ENCODE data around the gene G6PC3.
"Not testable (repeated sequence)": the region's sequence is repeated elsewhere in the genome, so short reads cannot be mapped to it uniquely, and the experiment has no call there.

Gene G6PC3

GRCh38 chr17:44105941-44106340 lies 35.4 kb downstream of the G6PC3 start:
- DNase-seq (ENCODE audit: low read depth in 2 of 2): no peak

- DNase-seq (ENCODE audit: low read depth in 2 of 2): no peak
Measured at GRCh38 chr17:44106801-44107200, 36.3 kb downstream of the G6PC3 start.

GRCh38 chr17:44108440-44109311 lies 38.1 kb downstream of the G6PC3 start:
- peak; percentile 58 to 64 for DNase-seq (ENCODE audit: low read depth in 2 of 2)

- no peak for DNase-seq (ENCODE audit: low read depth in 2 of 2)
Measured at GRCh38 chr17:44109312-44109630, 38.7 kb downstream of the G6PC3 start.

GRCh38 chr17:44110011-44110686 lies 39.6 kb downstream of the G6PC3 start:
- no peak for DNase-seq (ENCODE audit: low read depth in 2 of 2)

GRCh38 chr17:44110823-44111633 lies 40.5 kb downstream of the G6PC3 start:
- DNase-seq (ENCODE audit: low read depth in 2 of 2): peak; percentile 79 to 83

- DNase-seq (ENCODE audit: low read depth in 2 of 2): no peak
Measured at GRCh38 chr17:44111777-44112176, 41.2 kb downstream of the G6PC3 start.

- DNase-seq (ENCODE audit: low read depth in 2 of 2): no peak
Measured at GRCh38 chr17:44112284-44113280, 42.0 kb downstream of the G6PC3 start.

- no peak for DNase-seq (ENCODE audit: low read depth in 2 of 2)
Measured at GRCh38 chr17:44113382-44113781, 42.8 kb downstream of the G6PC3 start.

- DNase-seq (ENCODE audit: low read depth in 2 of 2): no peak
Measured at GRCh38 chr17:44113868-44114840, 43.6 kb downstream of the G6PC3 start.

- DNase-seq (ENCODE audit: low read depth in 2 of 2): no peak
Measured at GRCh38 chr17:44115585-44116415, 45.3 kb downstream of the G6PC3 start.

- DNase-seq (ENCODE audit: low read depth in 2 of 2): no peak
Measured at GRCh38 chr17:44117351-44117750, 46.8 kb downstream of the G6PC3 start.

GRCh38 chr17:44118427-44119050 lies 48.0 kb downstream of the G6PC3 start:
- DNase-seq (ENCODE audit: low read depth in 2 of 2): no peak

GRCh38 chr17:44119062-44119461 lies 48.5 kb downstream of the G6PC3 start:
- DNase-seq (ENCODE audit: low read depth in 2 of 2): no peak

GRCh38 chr17:44119798-44120197 lies 49.3 kb downstream of the G6PC3 start:
- DNase-seq (ENCODE audit: low read depth in 2 of 2): no peak

- DNase-seq (ENCODE audit: low read depth in 2 of 2): not testable (repeated sequence)
Measured at GRCh38 chr17:44120281-44120680, 49.7 kb downstream of the G6PC3 start.

- DNase-seq (ENCODE audit: low read depth in 2 of 2): no peak
Measured at GRCh38 chr17:44120851-44121605, 50.5 kb downstream of the G6PC3 start.
